ENCODE results near the gene SYNRG.

Gene SYNRG

DNA sequence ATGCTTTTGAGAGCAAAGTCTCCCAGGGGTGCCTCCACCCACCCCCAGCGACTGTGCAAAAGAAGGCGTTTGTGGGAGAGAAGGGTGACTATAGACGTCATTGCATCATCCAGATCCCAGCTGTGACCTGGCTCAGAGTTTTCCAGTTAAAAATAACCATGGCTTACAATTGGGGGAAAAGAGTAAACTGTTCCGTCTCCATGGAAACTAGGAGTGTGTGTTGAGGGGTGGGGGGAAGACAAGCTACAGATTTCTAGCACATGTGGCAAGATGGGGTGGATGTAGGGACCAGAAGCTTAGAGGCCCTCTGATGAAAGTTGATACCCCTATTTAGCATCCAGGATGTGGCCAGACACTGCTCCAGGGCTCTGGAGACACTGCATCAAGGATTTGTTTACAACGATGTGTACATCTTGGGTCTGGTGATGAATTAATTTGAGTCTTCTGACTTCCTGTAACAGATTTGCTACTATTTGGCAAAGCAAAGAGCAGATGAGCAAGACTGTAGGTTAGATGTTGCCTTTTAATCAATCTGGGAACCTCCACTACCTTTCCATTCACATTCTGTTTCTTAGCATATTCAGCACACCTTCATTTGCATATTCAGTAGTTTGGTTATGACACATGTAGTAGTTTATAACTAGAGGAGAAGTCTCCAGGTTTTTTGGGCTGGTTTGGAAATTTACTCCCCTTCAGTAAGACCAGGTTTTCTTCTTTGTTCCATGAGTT, 125.7 kb downstream of the SYNRG start:
- TF ChIP-seq, protein P1, sequence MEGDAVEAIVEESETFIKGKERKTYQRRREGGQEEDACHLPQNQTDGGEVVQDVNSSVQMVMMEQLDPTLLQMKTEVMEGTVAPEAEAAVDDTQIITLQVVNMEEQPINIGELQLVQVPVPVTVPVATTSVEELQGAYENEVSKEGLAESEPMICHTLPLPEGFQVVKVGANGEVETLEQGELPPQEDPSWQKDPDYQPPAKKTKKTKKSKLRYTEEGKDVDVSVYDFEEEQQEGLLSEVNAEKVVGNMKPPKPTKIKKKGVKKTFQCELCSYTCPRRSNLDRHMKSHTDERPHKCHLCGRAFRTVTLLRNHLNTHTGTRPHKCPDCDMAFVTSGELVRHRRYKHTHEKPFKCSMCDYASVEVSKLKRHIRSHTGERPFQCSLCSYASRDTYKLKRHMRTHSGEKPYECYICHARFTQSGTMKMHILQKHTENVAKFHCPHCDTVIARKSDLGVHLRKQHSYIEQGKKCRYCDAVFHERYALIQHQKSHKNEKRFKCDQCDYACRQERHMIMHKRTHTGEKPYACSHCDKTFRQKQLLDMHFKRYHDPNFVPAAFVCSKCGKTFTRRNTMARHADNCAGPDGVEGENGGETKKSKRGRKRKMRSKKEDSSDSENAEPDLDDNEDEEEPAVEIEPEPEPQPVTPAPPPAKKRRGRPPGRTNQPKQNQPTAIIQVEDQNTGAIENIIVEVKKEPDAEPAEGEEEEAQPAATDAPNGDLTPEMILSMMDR (IDR thresholded peaks at IDR 0.05; ENCODE audit: low read depth, low read length) = no peak
- no peak overlapping the region for H3K4me3 ChIP-seq (ENCODE audit: low read depth, low read length)

DNA sequence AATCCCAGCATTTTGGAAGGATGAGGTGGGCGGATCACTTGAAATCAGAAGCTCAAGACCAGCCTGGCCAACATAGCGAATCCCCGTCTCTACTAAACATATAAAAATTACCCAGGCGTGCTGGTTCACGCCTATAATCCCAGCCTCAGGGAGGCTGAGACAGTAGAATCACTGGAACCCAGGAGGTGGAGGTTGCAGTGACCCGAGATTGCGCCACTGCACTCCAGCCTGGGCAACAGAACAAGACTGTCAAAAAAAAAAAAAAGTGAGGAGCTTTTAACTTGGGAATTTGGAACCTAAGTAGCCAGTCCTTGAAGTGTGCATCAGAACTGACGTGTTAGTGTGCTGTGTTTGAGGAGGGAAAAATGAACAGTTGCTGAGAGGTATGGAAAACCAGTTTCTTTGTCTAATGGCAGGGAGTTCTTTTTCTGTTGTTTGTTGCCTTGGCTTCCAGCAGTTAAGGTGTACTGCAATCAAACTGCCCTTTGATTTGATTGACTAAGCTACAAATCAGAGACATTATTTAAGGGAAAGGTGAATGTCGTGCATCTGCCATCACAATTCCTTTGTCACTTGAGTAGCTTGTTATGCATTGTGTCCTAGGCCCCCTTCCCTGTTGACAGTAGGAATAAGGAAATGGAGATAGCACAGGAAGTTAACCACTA, 128.1 kb downstream of the SYNRG start:
- H3K4me3 ChIP-seq (ENCODE audit: low read depth, low read length) = no peak overlapping the region
- TF ChIP-seq, protein P1 (IDR thresholded peaks at IDR 0.05; ENCODE audit: low read depth, low read length) = no peak

DNA sequence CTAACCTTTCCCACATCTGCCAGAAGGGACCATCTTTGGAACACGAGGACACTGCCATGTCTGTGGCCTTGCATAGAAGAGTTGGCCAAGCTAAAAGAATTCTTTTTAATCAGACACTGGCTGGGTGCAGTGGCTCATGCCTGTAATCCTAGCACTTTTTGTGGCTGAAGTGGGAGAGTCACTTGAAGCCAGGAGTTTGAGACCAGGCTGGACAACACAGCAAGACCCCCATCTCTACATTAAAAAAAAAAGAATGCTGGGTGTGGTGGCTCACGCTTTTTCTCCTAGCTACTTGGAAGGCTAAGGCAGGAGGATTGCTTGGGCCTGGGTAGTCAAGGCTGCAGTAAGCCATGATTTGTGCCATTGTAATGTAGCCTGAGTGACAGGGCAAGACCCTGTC, 128.8 kb downstream of the SYNRG start:
- H3K4me3 ChIP-seq (ENCODE audit: low read depth, low read length) = no peak overlapping the region
- TF ChIP-seq, protein P1 (IDR thresholded peaks at IDR 0.05; ENCODE audit: low read depth, low read length) = no peak

DNA sequence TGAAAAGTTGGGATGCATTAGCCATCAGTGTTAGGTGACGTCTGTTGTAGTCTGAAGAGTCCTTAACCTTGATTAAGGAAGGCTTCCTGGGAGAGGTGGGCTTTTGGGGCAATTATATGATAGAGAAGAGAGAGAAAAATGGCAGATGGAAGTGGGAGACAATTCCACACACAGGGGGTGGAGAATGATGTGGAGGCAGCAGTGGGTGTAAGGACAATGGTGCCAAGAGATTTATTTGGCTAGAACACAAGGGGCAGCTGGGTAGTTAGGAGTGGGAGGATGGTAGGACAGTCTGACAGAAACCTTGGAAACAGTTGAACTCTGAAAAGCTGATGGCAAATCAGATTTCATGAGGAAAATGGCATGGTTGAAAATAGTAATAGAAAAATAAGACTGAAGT, 130.2 kb downstream of the SYNRG start:
- no peak overlapping the region for H3K4me3 ChIP-seq (ENCODE audit: low read depth, low read length)
- TF ChIP-seq, protein P1 (IDR thresholded peaks at IDR 0.05; ENCODE audit: low read depth, low read length) = no peak

DNA sequence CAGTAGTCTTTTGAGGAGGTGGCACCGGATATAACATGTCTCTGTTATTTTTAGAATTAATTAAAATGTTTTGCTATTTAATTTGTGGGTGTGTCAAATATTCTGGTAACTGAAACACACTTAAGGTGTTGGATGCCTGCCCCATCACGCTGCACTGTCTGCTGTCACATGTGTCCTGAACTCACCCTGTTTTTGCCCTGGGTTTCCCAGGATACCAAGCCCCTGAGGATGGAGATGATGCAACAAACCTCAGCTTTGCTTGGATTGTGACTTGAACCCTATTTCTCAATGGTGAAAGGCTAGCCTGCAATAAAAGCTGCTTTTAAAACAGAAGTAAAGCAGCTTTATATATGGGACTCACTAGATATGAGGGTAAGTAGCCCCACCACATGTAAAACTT, 131.0 kb downstream of the SYNRG start:
- no peak overlapping the region for H3K4me3 ChIP-seq (ENCODE audit: low read depth, low read length)
- TF ChIP-seq, protein P1 (IDR thresholded peaks at IDR 0.05; ENCODE audit: low read depth, low read length) = no peak

DNA sequence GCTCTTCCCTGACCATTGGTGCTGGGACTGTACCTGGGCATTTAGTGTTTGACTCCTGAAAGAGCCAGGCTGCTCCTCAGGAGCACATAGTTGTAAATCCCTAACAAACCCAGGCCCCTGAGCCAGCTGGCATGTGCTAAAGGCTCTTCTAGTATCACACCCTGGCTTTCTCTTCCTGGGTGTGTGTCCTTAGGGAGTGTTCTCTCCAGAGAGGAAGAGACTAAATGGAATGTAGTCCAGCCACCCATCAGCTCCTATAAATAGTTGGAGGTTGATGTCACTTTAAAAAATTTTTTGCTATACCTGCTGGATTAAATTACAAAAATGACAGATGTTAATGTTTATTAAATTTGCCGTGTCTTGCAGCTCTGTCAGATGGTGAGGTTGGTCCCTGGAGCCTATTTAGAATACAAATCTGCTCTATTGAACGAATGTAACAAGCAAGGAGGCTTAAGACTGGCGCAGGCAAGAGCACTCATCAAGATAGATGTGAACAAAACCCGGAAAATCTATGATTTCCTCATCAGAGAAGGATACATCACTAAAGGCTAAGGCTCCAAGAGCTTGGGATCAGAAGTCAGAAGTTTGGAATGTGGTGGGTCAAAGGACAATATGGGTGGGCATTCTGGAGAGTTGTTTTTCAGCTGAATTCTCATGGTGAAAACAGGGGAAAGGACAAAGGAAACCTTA, 132.6 kb downstream of the SYNRG start:
- H3K4me3 ChIP-seq (ENCODE audit: low read depth, low read length) = no peak overlapping the region
- TF ChIP-seq, protein P1 (IDR thresholded peaks at IDR 0.05; ENCODE audit: low read depth, low read length) = no peak

All from WI38 (cell line).